NCI-H2196 (cell line): ENCODE results near the gene PTPRQ.
A peak's percentile ranks its signal among the peaks of the same experiment; 100 is the strongest.
"Not testable (repeated sequence)": the region's sequence is repeated elsewhere in the genome, so short reads cannot be mapped to it uniquely, and the experiment has no call there.

ENCODE experiments used
- DNase-seq: peaks from one replicate; lab custom pipeline; 2025; ENCODE audit not compliant: unreplicated experiment; lab: John Stamatoyannopoulos, UW

PTPRQ gene, protein sequence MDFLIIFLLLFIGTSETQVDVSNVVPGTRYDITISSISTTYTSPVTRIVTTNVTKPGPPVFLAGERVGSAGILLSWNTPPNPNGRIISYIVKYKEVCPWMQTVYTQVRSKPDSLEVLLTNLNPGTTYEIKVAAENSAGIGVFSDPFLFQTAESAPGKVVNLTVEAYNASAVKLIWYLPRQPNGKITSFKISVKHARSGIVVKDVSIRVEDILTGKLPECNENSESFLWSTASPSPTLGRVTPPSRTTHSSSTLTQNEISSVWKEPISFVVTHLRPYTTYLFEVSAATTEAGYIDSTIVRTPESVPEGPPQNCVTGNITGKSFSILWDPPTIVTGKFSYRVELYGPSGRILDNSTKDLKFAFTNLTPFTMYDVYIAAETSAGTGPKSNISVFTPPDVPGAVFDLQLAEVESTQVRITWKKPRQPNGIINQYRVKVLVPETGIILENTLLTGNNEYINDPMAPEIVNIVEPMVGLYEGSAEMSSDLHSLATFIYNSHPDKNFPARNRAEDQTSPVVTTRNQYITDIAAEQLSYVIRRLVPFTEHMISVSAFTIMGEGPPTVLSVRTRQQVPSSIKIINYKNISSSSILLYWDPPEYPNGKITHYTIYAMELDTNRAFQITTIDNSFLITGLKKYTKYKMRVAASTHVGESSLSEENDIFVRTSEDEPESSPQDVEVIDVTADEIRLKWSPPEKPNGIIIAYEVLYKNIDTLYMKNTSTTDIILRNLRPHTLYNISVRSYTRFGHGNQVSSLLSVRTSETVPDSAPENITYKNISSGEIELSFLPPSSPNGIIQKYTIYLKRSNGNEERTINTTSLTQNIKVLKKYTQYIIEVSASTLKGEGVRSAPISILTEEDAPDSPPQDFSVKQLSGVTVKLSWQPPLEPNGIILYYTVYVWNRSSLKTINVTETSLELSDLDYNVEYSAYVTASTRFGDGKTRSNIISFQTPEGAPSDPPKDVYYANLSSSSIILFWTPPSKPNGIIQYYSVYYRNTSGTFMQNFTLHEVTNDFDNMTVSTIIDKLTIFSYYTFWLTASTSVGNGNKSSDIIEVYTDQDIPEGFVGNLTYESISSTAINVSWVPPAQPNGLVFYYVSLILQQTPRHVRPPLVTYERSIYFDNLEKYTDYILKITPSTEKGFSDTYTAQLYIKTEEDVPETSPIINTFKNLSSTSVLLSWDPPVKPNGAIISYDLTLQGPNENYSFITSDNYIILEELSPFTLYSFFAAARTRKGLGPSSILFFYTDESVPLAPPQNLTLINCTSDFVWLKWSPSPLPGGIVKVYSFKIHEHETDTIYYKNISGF (N-terminal part only)

GRCh38 chr12:80443974-80444666 lies at the start of gene PTPRQ:
Gene PTPRQ, plus strand, starts transcription at chr12:80444235. Its CDS starts 111 bp downstream, at chr12:80444346.
- no peak for DNase-seq

- no peak for DNase-seq
Measured at GRCh38 chr12:80400571-80400991, 43.5 kb upstream of the PTPRQ start.

- DNase-seq, result no peak
Measured at GRCh38 chr12:80401191-80401590, 42.8 kb upstream of the PTPRQ start.

DNA sequence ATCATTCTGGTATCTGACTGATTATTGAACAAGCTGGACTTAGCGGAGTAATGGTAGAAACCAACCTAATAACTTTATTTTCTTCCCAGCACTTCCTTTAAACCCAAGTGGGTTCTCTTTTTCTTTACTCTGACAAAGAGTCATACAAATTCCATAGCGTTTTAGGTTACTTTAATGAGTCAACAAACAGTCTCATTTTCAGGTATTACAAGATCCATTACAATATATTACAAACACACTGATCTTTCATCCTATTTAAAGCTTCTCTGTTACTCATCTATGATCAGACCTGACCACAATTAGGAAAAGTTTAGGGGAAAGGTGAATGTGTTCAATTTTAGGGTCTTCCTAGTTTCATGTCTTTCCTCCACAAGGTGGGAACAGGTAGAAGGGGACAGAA lies 39.4 kb upstream of the PTPRQ start:
- no peak for DNase-seq

DNA sequence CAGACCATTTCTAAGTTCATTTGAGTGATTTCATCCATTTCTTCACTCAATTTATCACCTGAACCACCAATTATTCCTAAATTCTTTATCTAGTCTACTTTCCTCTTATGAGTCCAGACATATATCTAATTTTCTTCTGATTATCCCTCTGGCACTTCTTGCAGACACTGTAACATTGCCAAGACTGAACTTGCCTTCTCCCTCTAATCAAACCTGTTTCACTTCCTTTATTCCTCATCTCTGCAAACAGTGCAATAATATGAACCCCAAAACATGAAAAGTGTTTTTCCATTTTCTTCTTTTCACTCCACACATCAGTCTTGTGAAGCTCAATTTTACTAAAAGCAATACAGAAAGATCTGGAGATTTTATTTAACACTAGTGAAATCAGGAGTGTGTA lies 37.8 kb upstream of the PTPRQ start:
- no peak for DNase-seq

DNA sequence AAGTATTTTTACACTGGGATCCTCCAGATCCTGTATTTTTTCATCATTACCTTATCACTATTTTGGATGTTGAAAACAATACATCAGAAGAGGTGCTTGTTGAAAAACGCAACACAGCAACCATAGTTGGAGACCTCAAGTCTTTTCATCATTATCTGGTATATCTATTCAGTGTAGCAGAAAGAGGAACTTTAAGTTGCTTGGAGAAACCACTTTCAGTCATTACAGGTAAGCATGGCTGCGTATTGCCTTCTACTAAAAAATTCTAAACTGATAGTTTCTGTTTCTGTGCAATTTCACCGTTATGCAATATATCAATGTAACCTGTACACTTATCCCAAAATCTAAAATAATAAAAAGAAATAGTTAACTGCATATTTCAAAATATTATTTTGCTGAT lies 32.2 kb upstream of the PTPRQ start:
- DNase-seq, result no peak

- peak; percentile 58 for DNase-seq
Measured at GRCh38 chr12:80412343-80412953, 31.6 kb upstream of the PTPRQ start.

- DNase-seq, result no peak
Measured at GRCh38 chr12:80413462-80413861, 30.6 kb upstream of the PTPRQ start.

DNA sequence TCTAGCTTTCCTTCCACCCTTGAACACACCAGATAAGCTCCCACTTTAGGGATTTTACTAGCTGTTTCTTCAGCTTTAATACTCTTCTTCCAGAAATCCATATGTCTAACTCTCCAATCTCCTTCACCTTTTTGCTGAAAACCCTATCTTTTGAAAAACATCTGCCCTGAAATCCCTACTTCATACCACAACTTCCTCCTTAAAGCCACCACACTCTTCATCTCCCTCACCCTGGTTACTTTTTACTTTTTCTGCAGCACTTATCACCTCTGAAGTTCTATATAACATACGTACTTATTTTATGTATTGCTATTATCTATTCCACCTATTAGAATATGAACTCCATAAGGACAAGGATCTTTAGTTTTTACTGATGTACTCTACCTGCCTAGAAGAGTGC lies 28.6 kb upstream of the PTPRQ start:
- DNase-seq, result no peak

DNA sequence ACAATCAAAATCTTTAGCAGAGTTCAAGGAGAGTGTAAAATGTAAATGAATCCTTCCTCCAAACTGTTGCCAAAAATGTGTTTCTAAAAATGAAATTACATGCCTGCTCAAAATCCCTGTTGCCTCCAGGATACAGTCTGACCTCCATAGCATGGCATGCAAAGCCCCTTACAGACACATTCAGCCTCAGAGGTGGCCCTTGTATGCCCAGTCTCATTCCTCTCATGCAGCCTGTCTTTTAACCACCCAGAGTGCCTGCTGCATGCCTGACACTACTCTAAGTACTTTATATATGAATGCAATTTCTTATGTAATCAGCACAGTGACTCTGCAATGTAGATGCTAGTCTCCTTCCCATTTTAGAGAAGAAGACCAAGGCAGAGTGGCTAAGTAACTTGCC lies 24.4 kb upstream of the PTPRQ start:
- no peak for DNase-seq

DNA sequence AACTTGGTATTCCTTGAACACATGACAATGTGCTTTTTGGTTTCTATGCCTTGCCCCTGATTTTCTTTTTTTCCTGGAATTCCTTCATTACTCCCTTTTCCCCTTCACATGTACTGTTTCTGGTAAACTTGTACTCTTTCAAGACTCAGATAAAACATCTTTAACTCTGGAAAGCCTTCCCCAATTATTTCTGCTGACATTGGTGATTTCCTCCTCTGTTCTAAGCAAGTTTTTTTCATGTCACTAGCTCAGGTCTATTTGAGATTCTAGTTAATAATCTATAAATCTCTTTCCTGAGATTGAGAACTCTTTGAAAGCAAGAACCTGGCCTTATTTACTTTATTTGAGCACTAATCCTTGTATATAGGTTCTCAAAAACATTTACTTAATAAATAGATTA lies 24.0 kb upstream of the PTPRQ start:
- no peak for DNase-seq

- no peak for DNase-seq
Measured at GRCh38 chr12:80422550-80422949, 21.5 kb upstream of the PTPRQ start.

- no peak for DNase-seq
Measured at GRCh38 chr12:80432061-80432460, 12.0 kb upstream of the PTPRQ start.

DNA sequence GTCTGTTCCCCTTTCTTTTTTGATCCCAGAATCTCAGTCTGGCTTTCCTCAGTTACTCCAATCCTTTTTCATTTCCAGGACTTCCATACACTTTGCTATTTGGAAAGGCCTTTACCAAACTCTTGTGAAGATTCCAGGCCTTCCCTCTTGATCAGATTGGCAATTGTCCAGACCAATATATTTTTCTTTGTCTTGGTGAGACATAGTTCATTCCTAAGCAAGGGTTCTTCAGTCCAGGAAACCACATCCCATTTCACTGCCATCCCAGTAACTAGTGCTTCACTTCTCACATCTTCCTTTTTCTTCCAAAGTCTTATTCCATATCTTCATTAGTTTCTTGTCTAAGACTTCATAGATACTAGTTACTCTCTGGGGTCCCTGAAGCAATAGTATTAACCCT lies 2.1 kb upstream of the PTPRQ start:
- DNase-seq, result no peak

DNA sequence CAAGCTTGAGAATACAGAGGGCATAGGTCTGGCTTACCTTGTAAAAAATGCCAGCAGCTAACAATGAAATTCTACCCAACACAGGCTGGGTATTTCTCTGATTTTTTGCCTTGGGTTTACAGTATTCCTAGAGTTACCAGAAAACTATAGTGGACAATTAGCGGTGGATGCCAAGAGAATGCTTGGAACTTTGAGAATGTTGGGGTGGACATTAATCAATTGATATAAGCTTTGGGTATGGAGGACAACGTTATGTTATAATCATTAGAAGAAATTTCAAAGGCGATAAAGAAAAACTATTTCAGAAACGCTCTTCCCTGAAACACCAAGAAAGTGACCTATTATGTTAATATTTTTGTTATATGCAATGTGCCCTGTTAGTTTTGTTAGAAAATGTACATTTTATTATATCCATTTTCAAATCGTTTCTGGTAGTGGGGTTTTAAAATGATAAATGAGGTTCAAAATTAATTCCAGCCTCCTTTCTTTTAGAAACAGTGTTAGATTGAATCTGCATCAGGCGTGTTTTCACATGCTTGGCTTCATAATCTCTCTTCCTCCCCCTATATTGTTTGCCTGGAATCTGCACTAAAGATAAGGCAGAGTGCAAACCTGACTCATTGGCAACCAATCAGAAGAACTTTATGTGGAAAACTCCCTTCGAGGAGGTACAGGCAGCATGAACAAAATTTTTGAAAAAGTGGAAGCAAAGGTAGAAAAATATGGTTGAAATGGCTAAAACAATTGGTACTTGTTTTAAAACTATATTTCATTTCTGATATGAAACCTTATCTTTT lies 1.4 kb upstream of the PTPRQ start:
- no peak for DNase-seq

- no peak for DNase-seq
Measured at GRCh38 chr12:80445083-80445793, 1.2 kb downstream of the PTPRQ start.

DNA sequence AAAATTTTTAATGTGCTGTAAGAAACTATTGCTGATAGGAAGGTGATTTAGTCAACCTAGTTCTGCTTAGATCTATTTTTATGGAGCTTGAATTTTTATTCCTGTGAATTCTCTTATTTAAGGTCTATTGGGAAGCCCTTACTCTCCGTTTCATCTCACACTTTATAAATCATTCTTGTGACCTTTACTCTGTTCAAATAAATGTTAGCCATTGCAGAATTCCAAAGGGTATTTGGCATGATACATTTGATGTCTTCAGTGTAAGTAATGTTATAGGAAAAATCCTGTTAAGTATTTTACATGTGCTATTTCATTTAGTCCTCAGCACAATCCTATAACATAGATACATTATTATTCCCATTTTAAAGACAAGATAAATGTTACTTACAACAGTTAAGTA lies 12.5 kb downstream of the PTPRQ start:
- no peak for DNase-seq

DNA sequence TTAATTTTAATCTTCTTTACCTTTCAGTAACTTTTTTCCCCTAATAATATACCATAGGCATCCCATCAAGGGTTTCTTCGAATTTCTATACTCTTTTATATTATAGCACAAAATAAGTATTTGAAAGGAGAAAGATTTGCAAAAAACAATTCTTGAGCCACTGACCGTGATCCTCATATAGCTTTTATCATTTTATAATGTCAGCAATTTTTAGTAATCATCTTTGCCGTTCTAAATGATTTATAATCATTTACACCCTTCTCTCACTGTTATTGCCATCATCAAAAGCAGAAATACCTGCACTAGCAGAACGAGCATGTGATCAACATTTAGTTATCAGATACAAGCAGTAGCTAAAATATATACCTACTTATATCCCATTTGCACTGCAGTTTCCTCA lies 16.9 kb downstream of the PTPRQ start:
- no peak for DNase-seq

DNA sequence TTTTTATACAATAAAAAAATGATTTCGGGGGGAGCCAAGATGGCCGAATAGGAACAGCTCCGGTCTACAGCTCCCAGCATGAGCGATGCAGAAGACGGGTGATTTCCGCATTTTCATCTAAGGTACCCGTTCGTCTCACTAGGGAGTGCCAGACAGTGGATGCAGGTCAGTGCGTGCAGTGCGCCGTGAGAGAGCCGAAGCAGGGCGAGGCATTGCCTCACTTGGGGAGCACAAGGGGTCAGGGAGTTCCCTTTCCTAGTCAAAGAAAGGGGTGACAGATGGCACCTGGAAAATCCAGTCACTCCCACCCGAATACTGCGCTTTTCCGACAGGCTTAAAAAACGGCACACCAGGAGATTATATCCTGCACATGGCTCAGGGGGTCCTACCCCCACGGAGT lies 17.8 kb downstream of the PTPRQ start:
- not testable (repeated sequence) for DNase-seq
